GM12878 (cell line): ENCODE data around the gene CDH20. TPM values are rescaled to one million over a fixed set of nuclear protein-coding genes. Genes with fewer than 3 reads are reported as not detected.

Source experiments
- ATAC-seq: fragments of 200-7000 bp; cut with Tn5 transposase; 3 replicates; pipeline ENCODE4 v1.9.1; 2020; ENCODE audit warnings: mild to moderate bottlenecking, moderate library complexity
- BruUV-seq: library from RNA; stranded (reverse); fragments of 400-500 nt; replicated peaks from 2 replicates; lab custom pipeline; 2021; lab: Mats Ljungman, UMichigan
- CTCF ChIA-PET: fragments of 300-600 bp; sonication (Branson Sonifier 250); formaldehyde crosslinking; extraction: SDS; loops from one replicate; lab custom pipeline; 2021; ENCODE audit warnings: inconsistent platforms; lab: Yijun Ruan, JAX
- POLR2A ChIA-PET: fragments of 350-600 bp; formaldehyde crosslinking; extraction: SDS; loops from one replicate; lab custom pipeline; 2021; ENCODE audit warnings: inconsistent platforms; lab: Charles Lee
- RAD21 ChIA-PET: fragments of 300-600 bp; sonication (Branson Sonifier 250); formaldehyde crosslinking; loops from one replicate; lab custom pipeline; 2023; ENCODE audit warnings: antibody characterized with exemption; ENCODE audit not compliant: unreplicated experiment; lab: Charles Lee
- SMC1A ChIA-PET: fragments of 300-600 bp; sonication (Branson Sonifier 250); formaldehyde crosslinking; loops from one replicate; lab custom pipeline; 2023; ENCODE audit not compliant: unreplicated experiment, uncharacterized antibody; lab: Charles Lee
- DNase-seq: peaks from one replicate; pipeline ENCODE4 v3.0.0-alpha.2; 2011; ENCODE audit warnings: low read depth, low spot score
- FAIRE-seq: peaks from 3 replicates; lab custom pipeline; 2011; peaks lifted over from hg19 to GRCh38; lab: Jason Lieb, UNC
- H2AFZ ChIP-seq: 2 replicates; pipeline ENCODE4 v1.6.0; 2011; ENCODE audit warnings: low read depth, low read length, control low read depth; ENCODE audit not compliant: control insufficient read depth
- H3K27ac ChIP-seq: 2 replicates; pipeline ENCODE4 v1.5.1; 2011; ENCODE audit warnings: control low read depth; ENCODE audit not compliant: control insufficient read depth, insufficient read depth
- H3K27me3 ChIP-seq, 2 experiments: replicated peaks in 1 of 2; 2 replicates each; pipeline versions ENCODE4 v1.6.0 to v1.6.1; 2011; ENCODE audit warnings: low read length in 1 of 2; ENCODE audit not compliant: control insufficient read depth in 2 of 2, insufficient read depth in 2 of 2
- H3K36me3 ChIP-seq, 2 experiments: 2 replicates each; pipeline ENCODE4 v1.5.1; 2011; ENCODE audit warnings: low read length in 1 of 2; ENCODE audit not compliant: control insufficient read depth in 2 of 2, insufficient read depth in 2 of 2
- H3K4me1 ChIP-seq: 2 replicates; pipeline ENCODE4 v1.6.1; 2011; ENCODE audit warnings: mild to moderate bottlenecking, low read length, moderate library complexity, mixed read lengths; ENCODE audit not compliant: control insufficient read depth, insufficient read depth
- H3K4me2 ChIP-seq: 2 replicates; pipeline ENCODE4 v1.6.0; 2011; ENCODE audit warnings: control low read depth; ENCODE audit not compliant: control insufficient read depth, insufficient read depth
- H3K4me3 ChIP-seq: fragments of 200-600 bp; sonication (generic); 2 replicates; pipeline ENCODE4 v1.5.1; 2016
- H3K79me2 ChIP-seq: 2 replicates; pipeline ENCODE4 v1.6.0; 2011; ENCODE audit warnings: low read length; ENCODE audit not compliant: control insufficient read depth, insufficient read depth
- H3K9ac ChIP-seq: 2 replicates; pipeline ENCODE4 v1.8.0; 2011; ENCODE audit warnings: low read length, control low read depth, mixed read lengths; ENCODE audit not compliant: control insufficient read depth, insufficient read depth
- H3K9me3 ChIP-seq: replicated peaks from 3 replicates; pipeline ENCODE4 v1.5.1; 2011; ENCODE audit warnings: mild to moderate bottlenecking, low read length; ENCODE audit not compliant: control insufficient read depth, insufficient read depth
- H4K20me1 ChIP-seq: 2 replicates; pipeline ENCODE4 v1.6.0; 2011; ENCODE audit not compliant: control insufficient read depth, insufficient read depth
- ATF7 ChIP-seq: fragments of 450-650 bp; IDR thresholded peaks from 2 replicates; pipeline ENCODE4 v1.6.1; 2016; ENCODE audit warnings: low read depth, mild to moderate bottlenecking
- BCL3 ChIP-seq: IDR thresholded peaks from 2 replicates; pipeline ENCODE4 v1.6.1; 2011; ENCODE audit warnings: borderline replicate concordance, low read depth, mild to moderate bottlenecking, moderate library complexity, low read length; ENCODE audit not compliant: insufficient read depth, poor library complexity, severe bottlenecking
- CBX3 ChIP-seq: fragments of 200-600 bp; sonication (generic); IDR thresholded peaks from 2 replicates; pipeline ENCODE4 v1.6.1; 2016; ENCODE audit warnings: low read depth, borderline replicate concordance
- CTCF ChIP-seq, 3 experiments: IDR thresholded peaks in 2 of 3; conservative IDR thresholded peaks in 1 of 3; 2 replicates each; pipeline ENCODE4 v1.5.1; 2011; ENCODE audit warnings: low read depth in 3 of 3, low read length in 3 of 3, mild to moderate bottlenecking in 3 of 3, control low read depth in 2 of 3, moderate library complexity in 2 of 3, inconsistent platforms in 1 of 3, mixed read lengths in 1 of 3; ENCODE audit not compliant: control insufficient read depth in 2 of 3, insufficient read depth in 1 of 3; ENCODE audit errors: extremely low read depth in 1 of 3
- HDAC2 ChIP-seq: fragments of 200-600 bp; sonication (generic); IDR thresholded peaks from 2 replicates; pipeline ENCODE4 v1.6.1; 2017
- KDM1A ChIP-seq: fragments of 200-600 bp; sonication (generic); IDR thresholded peaks from 2 replicates; pipeline ENCODE4 v1.6.1; 2016; ENCODE audit warnings: borderline replicate concordance
- MLLT1 ChIP-seq: fragments of 450-650 bp; IDR thresholded peaks from 2 replicates; pipeline ENCODE4 v1.6.1; 2016; ENCODE audit warnings: mild to moderate bottlenecking
- NFXL1 ChIP-seq: fragments of 450-650 bp; IDR thresholded peaks from 2 replicates; pipeline ENCODE4 v1.6.1; 2017; ENCODE audit warnings: antibody characterized with exemption, mild to moderate bottlenecking, borderline replicate concordance
- NFYA ChIP-seq: IDR thresholded peaks from 2 replicates; pipeline ENCODE4 v1.6.1; 2011; ENCODE audit warnings: low read depth, mild to moderate bottlenecking, low read length, improper control_type of control experiment, borderline replicate concordance
- PAX5 ChIP-seq: IDR thresholded peaks from 2 replicates; pipeline ENCODE4 v1.6.1; 2011; ENCODE audit warnings: low read depth, low read length, borderline replicate concordance
- RBBP5 ChIP-seq: fragments of 200-600 bp; sonication (generic); conservative IDR thresholded peaks from 2 replicates; pipeline ENCODE4 v1.6.1; 2016
- RFX5 ChIP-seq: IDR thresholded peaks from 2 replicates; pipeline ENCODE4 v1.6.1; 2011; ENCODE audit warnings: low read depth, low read length, improper control_type of control experiment
- ZBTB33 ChIP-seq: fragments of 450-650 bp; IDR thresholded peaks from 2 replicates; pipeline ENCODE4 v1.6.1; 2017; ENCODE audit warnings: mild to moderate bottlenecking
- ZNF207 ChIP-seq: fragments of 450-650 bp; IDR thresholded peaks from 2 replicates; pipeline ENCODE4 v1.6.1; 2014; ENCODE audit warnings: antibody characterized with exemption, mild to moderate bottlenecking, borderline replicate concordance
- ZNF384 ChIP-seq: IDR thresholded peaks from 2 replicates; pipeline ENCODE4 v1.6.1; 2012; ENCODE audit warnings: low read depth, mild to moderate bottlenecking, low read length, improper control_type of control experiment, borderline replicate concordance
- WGBS: methylation state at CpG from one replicate; pipeline ENCODE4 v1.1.6; 2016; ENCODE audit warnings: low lambda C conversion rate; ENCODE audit not compliant: insufficient replicate concordance, insufficient coverage; ENCODE audit errors: missing lambda C conversion rate; 5-methylcytosine and 5-hydroxymethylcytosine counted together
- in situ Hi-C: fragments of 300-500 bp; cut with MboI; formaldehyde crosslinking; loops from 9 replicates; pipeline ENCODE4 v1.14.3; 2018; ENCODE audit warnings: mixed read lengths
- intact Hi-C: fragments of 100-400 bp; cut with micrococcal nuclease; formaldehyde crosslinking; loops from one replicate; pipeline ENCODE4 v1.14.2; 2022; ENCODE audit not compliant: unreplicated experiment
- polyA plus RNA-seq, 11 experiments: library from polyadenylated mRNA; depleted of rRNA in 4 of 11; unstranded in 6 of 11; stranded (reverse) in 5 of 11; fragments of >200 nt; fragmentation: Nextera tagmentation in 4 of 11; fragmentation: Illumina TruSeq in 1 of 11; extraction: Ambion mirVana in 4 of 11; extraction: Trizol in 1 of 11; gene quantifications; 1 replicate in 1 of 11; 2 replicates in 10 of 11; pipeline versions ENCODE4 v1.2.1 to v1.2.3, GENCODE V29; 2011 to 2016; ENCODE audit warnings: inconsistent platforms in 2 of 11, missing spikeins in 2 of 11, low read depth in 1 of 11
- total RNA-seq, 4 experiments: library from RNA; depleted of rRNA in 3 of 4; stranded (reverse); fragments of >200 nt in 3 of 4; fragmentation: Illumina TruSeq in 1 of 4; extraction: Trizol in 1 of 4; gene quantifications; 2 replicates each; pipeline versions ENCODE4 v1.2.1 to v1.2.3, GENCODE V29; 2013 to 2021

The CDH20 gene
- total and polyA plus RNA-seq, 10 of the 15 experiments (the other 5 are each of a cell fraction or from before 2014, with no cell fraction given), result not detected

- TF ChIP-seq NFYA (no peak), CBX3 (no peak), ATF7 (no peak), ZBTB33 (no peak)
Measured at GRCh38 chr18:61570070-61570469, 236.8 kb downstream of the CDH20 start (continued).

GRCh38 chr18:61572084-61572655, 238.9 kb downstream of the CDH20 start:
- CTCF ChIA-PET, result no interaction called here
- Histone ChIP-seq H3K9me3 (no peaks in the 10 kb centered on the region), H3K4me1 (no peaks in the 10 kb centered on the region), H3K27me3 (no peaks in the 10 kb centered on the region), H3K9ac (no peak overlapping the region), H3K27ac (no peak overlapping the region), H2AFZ (no peak overlapping the region), H3K36me3 (no peaks in the 10 kb centered on the region), H3K4me3 (no peak overlapping the region), H3K4me2 (no peak overlapping the region), H3K79me2 (no peaks in the 10 kb centered on the region), H4K20me1 (no peaks in the 10 kb centered on the region)
- no peak for FAIRE-seq
- 52% methylated on average over 4 of the region's 4 CpGs for WGBS
- SMC1A ChIA-PET, result no interaction called here
- no TSS peak for BruUV-seq
- no peak for ATAC-seq
- RAD21 ChIA-PET, result no interaction called here
- in situ Hi-C loops, result no loop called here
- POLR2A ChIA-PET, result no interaction called here
- DNase-seq, result no peak
- intact Hi-C loops, result no loop called here
- TF ChIP-seq RFX5 (no peak), NFXL1 (no peak), RBBP5 (no peak), CTCF (IDR thresholded peaks at IDR 0.05 in 2 of 3, conservative IDR thresholded peaks at IDR 0.05 in 1 of 3; ENCODE audit: control insufficient read depth in 2 of 3, extremely low read depth in 1 of 3, insufficient read depth in 1 of 3, low read depth in 3 of 3, low read length in 3 of 3) (no peak), ZNF207 (no peak), PAX5 (no peak), KDM1A (no peak), HDAC2 (no peak), BCL3 (no peak), MLLT1 (no peak), ZNF384 (no peak)
